HepG2 (cell line): ENCODE data around the gene HAT1. TPM values are rescaled to one million over a fixed set of nuclear protein-coding genes. Genes with fewer than 3 reads are reported as not detected.

Source experiments
- ATAC-seq: fragments of 200-7000 bp; cut with Tn5 transposase; 3 replicates; pipeline ENCODE4 v1.9.1; 2020; ENCODE audit warnings: mild to moderate bottlenecking, moderate library complexity
- BruUV-seq: library from RNA; stranded (reverse); fragments of 400-500 nt; replicated peaks from 2 replicates; lab custom pipeline; 2021; lab: Mats Ljungman, UMichigan
- CTCF ChIA-PET: fragments of 300-600 bp; formaldehyde crosslinking; extraction: SDS; loops from one replicate; lab custom pipeline; 2021; ENCODE audit warnings: low total read pairs, inconsistent platforms, low intra/inter-chr PET ratio; lab: Yijun Ruan, JAX
- POLR2A ChIA-PET: fragments of 350-600 bp; sonication (Branson Sonifier 250); formaldehyde crosslinking; loops from one replicate; lab custom pipeline; 2020; ENCODE audit warnings: antibody characterized with exemption, inconsistent platforms; lab: Yijun Ruan, JAX
- DNase-seq: peaks from one replicate; pipeline ENCODE4 v3.0.0-alpha.2; 2015; ENCODE audit warnings: low spot score
- FAIRE-seq: peaks from 3 replicates; lab custom pipeline; 2011; peaks lifted over from hg19 to GRCh38; lab: Jason Lieb, UNC
- H2AFZ ChIP-seq: one replicate; pipeline ENCODE4 v1.6.1; 2011; ENCODE audit warnings: low read length, inconsistent platforms
- H3K27ac ChIP-seq: fragments of 300-600 bp; 3 replicates; pipeline ENCODE4 v1.8.0; 2011; ENCODE audit warnings: mixed run types, mild to moderate bottlenecking, mixed read lengths, low read length, inconsistent platforms; ENCODE audit not compliant: insufficient read depth; ENCODE audit errors: extremely low read length
- H3K27me3 ChIP-seq, 2 experiments: fragments of 200-600 bp in 1 of 2; 2 replicates in 1 of 2; 3 replicates in 1 of 2; pipeline versions ENCODE4 v1.6.0 to v1.8.0; 2011; ENCODE audit warnings: low read length in 2 of 2, mild to moderate bottlenecking in 2 of 2, moderate library complexity in 2 of 2, inconsistent platforms in 1 of 2; ENCODE audit not compliant: insufficient read depth in 2 of 2, control insufficient read depth in 1 of 2
- H3K36me3 ChIP-seq, 2 experiments: fragments of 200-600 bp in 1 of 2; replicated peaks in 1 of 2; 2 replicates in 1 of 2; 3 replicates in 1 of 2; pipeline versions ENCODE4 v1.5.1 to v1.8.0; 2011; ENCODE audit warnings: low read length in 2 of 2, inconsistent platforms in 1 of 2; ENCODE audit not compliant: insufficient read depth in 2 of 2, control insufficient read depth in 1 of 2
- H3K4me1 ChIP-seq: 2 replicates; pipeline ENCODE4 v1.5.1; 2012; ENCODE audit warnings: low read length, inconsistent platforms; ENCODE audit not compliant: insufficient read depth
- H3K4me2 ChIP-seq: 2 replicates; pipeline ENCODE4 v1.6.0; 2011; ENCODE audit warnings: low read depth, low read length, inconsistent platforms
- H3K4me3 ChIP-seq, 3 experiments: fragments of 200-600 bp in 1 of 3; sonication (generic), shearing (Covaris generic) in 1 of 3; replicated peaks in 1 of 3; 2 replicates each; pipeline ENCODE4 v1.5.1; 2011 to 2016; ENCODE audit warnings: low read length in 3 of 3, inconsistent platforms in 2 of 3, low read depth in 2 of 3, mild to moderate bottlenecking in 2 of 3, control low read depth in 1 of 3, mixed read lengths in 1 of 3; ENCODE audit not compliant: insufficient read depth in 1 of 3
- H3K79me2 ChIP-seq: one replicate; pipeline ENCODE4 v1.6.1; 2011; ENCODE audit warnings: low read length, inconsistent platforms; ENCODE audit not compliant: insufficient read depth
- H3K9ac ChIP-seq: 2 replicates; pipeline ENCODE4 v1.6.0; 2011; ENCODE audit warnings: mild to moderate bottlenecking, low read depth, low read length, inconsistent platforms; ENCODE audit not compliant: insufficient read depth
- H3K9me3 ChIP-seq: 2 replicates; pipeline ENCODE4 v1.5.1; 2012; ENCODE audit warnings: mild to moderate bottlenecking, low read length
- H4K20me1 ChIP-seq: 2 replicates; pipeline ENCODE4 v1.6.0; 2011; ENCODE audit warnings: inconsistent platforms, mild to moderate bottlenecking, low read length, moderate library complexity; ENCODE audit not compliant: insufficient read depth
- EED ChIP-seq: sonication (generic); formaldehyde crosslinking; IDR thresholded peaks from 2 replicates; pipeline ENCODE4 v1.5.0; 2020; ENCODE audit warnings: mild to moderate bottlenecking, missing genetic modification reagents
- HMGXB3 ChIP-seq: sonication (generic); formaldehyde crosslinking; IDR thresholded peaks from 2 replicates; pipeline ENCODE4 v1.4.0; 2020; ENCODE audit warnings: missing genetic modification reagents, borderline replicate concordance
- ZNF124 ChIP-seq: sonication (generic); formaldehyde crosslinking; IDR thresholded peaks from 2 replicates; pipeline ENCODE4 v1.4.0; 2020; ENCODE audit warnings: missing genetic modification reagents
- ZNF136 ChIP-seq: sonication (generic); formaldehyde crosslinking; IDR thresholded peaks from 2 replicates; pipeline ENCODE4 v1.8.1; 2022; ENCODE audit warnings: low read depth, mild to moderate bottlenecking, moderate library complexity, missing genetic modification reagents
- ZNF672 ChIP-seq: sonication (generic); formaldehyde crosslinking; IDR thresholded peaks from 2 replicates; pipeline ENCODE4 v1.8.1; 2022; ENCODE audit warnings: missing genetic modification reagents
- WGBS: methylation state at CpG from one replicate; pipeline ENCODE4 v1.1.6; 2017; ENCODE audit warnings: low lambda C conversion rate; 5-methylcytosine and 5-hydroxymethylcytosine counted together
- in situ Hi-C: cut with HindIII; loops from 2 replicates; pipeline ENCODE4 v1.10.0; 2017; ENCODE audit warnings: low pct_unique_long_range_greater_than_20kb; ENCODE audit not compliant: extremely low pct_ligation_motif_present
- intact Hi-C: fragments of 100-400 bp; cut with micrococcal nuclease; formaldehyde crosslinking; loops from one replicate; pipeline ENCODE4 v1.10.0; 2022; ENCODE audit not compliant: unreplicated experiment
- polyA plus RNA-seq, 8 experiments: library from polyadenylated mRNA; depleted of rRNA in 3 of 8; stranded (reverse) in 7 of 8; unstranded in 1 of 8; fragments of >200 nt; fragmentation: Illumina TruSeq in 4 of 8; extraction: Trizol in 4 of 8; gene quantifications; 2 replicates each; pipeline versions ENCODE4 v1.2.1 to v1.2.3, GENCODE V29; 2011 to 2016; ENCODE audit warnings: low read depth in 4 of 8, missing spikeins in 1 of 8, mixed read lengths in 1 of 8; ENCODE audit not compliant: insufficient read depth in 1 of 8
- total RNA-seq, 5 experiments: library from RNA; depleted of rRNA; stranded (reverse); fragments of >200 nt; fragmentation: Illumina TruSeq; extraction: Trizol; gene quantifications; 2 replicates each; pipeline ENCODE4 v1.2.3, GENCODE V29; 2016; ENCODE audit warnings: low read depth in 1 of 5
- TF ChIP-seq, protein P1 (sequence below): sonication (generic); formaldehyde crosslinking; IDR thresholded peaks from 2 replicates; pipeline ENCODE4 v1.4.0; 2020; ENCODE audit warnings: missing genetic modification reagents

HAT1 gene
- total and polyA plus RNA-seq, 2 of the 13 experiments (the other 11 are each of a cell fraction or from before 2014, with no cell fraction given) = 45.4 to 119 TPM

DNA sequence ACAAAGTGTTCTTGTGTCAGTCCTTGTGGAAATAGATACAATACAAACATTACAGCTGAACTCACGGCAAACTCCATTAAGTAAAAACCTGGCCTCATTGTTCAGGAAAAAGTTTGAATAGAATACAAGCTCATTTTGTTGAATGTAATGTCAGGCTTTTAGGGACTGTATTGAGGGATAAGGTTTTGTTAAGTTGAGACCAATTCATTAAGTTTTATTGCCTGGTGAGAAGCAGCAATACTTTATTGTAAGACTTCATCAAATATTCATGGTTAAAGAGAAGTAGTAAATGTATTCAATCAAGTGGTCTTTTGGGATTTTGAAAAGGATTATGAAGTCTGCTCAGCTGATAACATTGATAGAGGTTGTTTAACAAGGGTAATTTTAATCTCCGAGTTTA is 42.0 kb downstream of the HAT1 start:
- no peak for FAIRE-seq
- no peak overlapping the region for H3K4me2 ChIP-seq
- H3K4me1 ChIP-seq = peaks cover 16% of the 10 kb centered on the region
- ChIA-PET POLR2A (no interaction called here), CTCF (no interaction called here)
- intact Hi-C loops = no loop called here
- no peaks in the 10 kb centered on the region for H3K27me3 ChIP-seq
- H2AFZ ChIP-seq = no peak overlapping the region
- in situ Hi-C loops = no loop called here
- H3K36me3 ChIP-seq = peaks cover 8 to 19% of the 10 kb centered on the region in 2 experiments
- H3K9ac ChIP-seq = no peak overlapping the region
- no peak for DNase-seq
- H3K27ac ChIP-seq = no peak overlapping the region
- ATAC-seq = no peak
- no peaks in the 10 kb centered on the region for H3K79me2 ChIP-seq
- H3K9me3 ChIP-seq = no peaks in the 10 kb centered on the region
- H4K20me1 ChIP-seq = no peaks in the 10 kb centered on the region
- TF ChIP-seq ZNF124 (CRISPR knock-in tag) = no peak
- TF ChIP-seq ZNF672 (CRISPR knock-in tag) = no peak
- TF ChIP-seq HMGXB3 = no peak
- no peak for TF ChIP-seq ZNF136 (CRISPR knock-in tag)
- TF ChIP-seq, protein P1, sequence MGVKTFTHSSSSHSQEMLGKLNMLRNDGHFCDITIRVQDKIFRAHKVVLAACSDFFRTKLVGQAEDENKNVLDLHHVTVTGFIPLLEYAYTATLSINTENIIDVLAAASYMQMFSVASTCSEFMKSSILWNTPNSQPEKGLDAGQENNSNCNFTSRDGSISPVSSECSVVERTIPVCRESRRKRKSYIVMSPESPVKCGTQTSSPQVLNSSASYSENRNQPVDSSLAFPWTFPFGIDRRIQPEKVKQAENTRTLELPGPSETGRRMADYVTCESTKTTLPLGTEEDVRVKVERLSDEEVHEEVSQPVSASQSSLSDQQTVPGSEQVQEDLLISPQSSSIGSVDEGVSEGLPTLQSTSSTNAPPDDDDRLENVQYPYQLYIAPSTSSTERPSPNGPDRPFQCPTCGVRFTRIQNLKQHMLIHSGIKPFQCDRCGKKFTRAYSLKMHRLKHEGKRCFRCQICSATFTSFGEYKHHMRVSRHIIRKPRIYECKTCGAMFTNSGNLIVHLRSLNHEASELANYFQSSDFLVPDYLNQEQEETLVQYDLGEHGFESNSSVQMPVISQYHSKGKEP (CRISPR knock-in tag) = no peak
- TF ChIP-seq EED (CRISPR knock-in tag) = no peak
- 56% methylated on average over 2 of the region's 2 CpGs for WGBS
- BruUV-seq = no TSS peak
- no peak overlapping the region for H3K4me3 ChIP-seq
